SK-N-SH (cell line): ENCODE data around the gene SIGLEC12. TPM values are rescaled to one million over a fixed set of nuclear protein-coding genes. Genes with fewer than 3 reads are reported as not detected.

ENCODE experiments used
- CTCF ChIA-PET: fragments of 300-600, 350-600 bp; formaldehyde crosslinking; extraction: SDS; loops from one replicate; lab custom pipeline; 2021; lab: Yijun Ruan, JAX
- POLR2A ChIA-PET: fragments of 350-600 bp; sonication (Branson Sonifier 250); formaldehyde crosslinking; extraction: SDS; loops from one replicate; lab custom pipeline; 2020; ENCODE audit warnings: antibody characterized with exemption, inconsistent platforms; lab: Yijun Ruan, JAX
- DNase-seq: peaks from one replicate; pipeline ENCODE4 v3.0.0; 2012
- H2AFZ ChIP-seq: fragments of 200-600 bp; sonication (generic); 2 replicates; pipeline ENCODE4 v1.8.1; 2016; ENCODE audit warnings: antibody characterized with exemption, mild to moderate bottlenecking, low read depth
- H3F3A ChIP-seq: fragments of 200-600 bp; sonication (generic); replicated peaks from 2 replicates; pipeline ENCODE3; 2016; ENCODE audit warnings: antibody characterized with exemption, mild to moderate bottlenecking; ENCODE audit not compliant: insufficient read depth
- H3K27ac ChIP-seq, 2 experiments: fragments of 200-500 bp in 1 of 2; fragments of 200-600 bp in 1 of 2; sonication (Bioruptor generic) in 1 of 2; sonication (generic), shearing (Covaris generic) in 1 of 2; 2 replicates each; pipeline versions ENCODE4 v1.5.1 to v1.6.1; 2014 to 2016; ENCODE audit warnings: low read depth in 2 of 2, inconsistent platforms in 1 of 2, low read length in 1 of 2, mild to moderate bottlenecking in 1 of 2, mixed read lengths in 1 of 2
- H3K27me3 ChIP-seq: fragments of 200-600 bp; sonication (generic), shearing (Covaris generic); 2 replicates; pipeline ENCODE4 v1.6.1; 2016; ENCODE audit warnings: mixed run types; ENCODE audit not compliant: insufficient read depth
- H3K36me3 ChIP-seq, 2 experiments: fragments of 200-500 bp in 1 of 2; fragments of 200-600 bp in 1 of 2; sonication (Bioruptor generic) in 1 of 2; sonication (generic) in 1 of 2; replicated peaks in 1 of 2; 2 replicates each; pipeline versions ENCODE3 to v1.5.1; 2014 to 2016; ENCODE audit warnings: low read length in 1 of 2, mild to moderate bottlenecking in 1 of 2; ENCODE audit not compliant: insufficient read depth in 2 of 2, control insufficient read depth in 1 of 2
- H3K4me1 ChIP-seq, 2 experiments: fragments of 200-500 bp in 1 of 2; fragments of 200-600 bp in 1 of 2; sonication (Bioruptor generic) in 1 of 2; sonication (generic), shearing (Covaris generic) in 1 of 2; 2 replicates each; pipeline versions ENCODE4 v1.5.1 to v1.6.1; 2014 to 2016; ENCODE audit warnings: low read depth in 1 of 2, low read length in 1 of 2, mixed run types in 1 of 2; ENCODE audit not compliant: insufficient read depth in 2 of 2, control insufficient read depth in 1 of 2
- H3K4me2 ChIP-seq: fragments of 200-600 bp; sonication (generic), shearing (Covaris generic); 2 replicates; pipeline ENCODE4 v1.6.1; 2017; ENCODE audit warnings: mixed run types
- H3K4me3 ChIP-seq, 2 experiments: fragments of 200-500 bp in 1 of 2; fragments of 200-600 bp in 1 of 2; sonication (Bioruptor generic) in 1 of 2; sonication (generic), shearing (Covaris generic) in 1 of 2; 2 replicates each; pipeline versions ENCODE4 v1.5.1 to v1.8.1; 2014 to 2016; ENCODE audit warnings: low read depth in 2 of 2, inconsistent platforms in 1 of 2, low read length in 1 of 2, mild to moderate bottlenecking in 1 of 2, mixed read lengths in 1 of 2, moderate library complexity in 1 of 2
- H3K79me2 ChIP-seq: fragments of 200-600 bp; sonication (generic); 2 replicates; pipeline ENCODE4 v1.8.1; 2017; ENCODE audit warnings: mild to moderate bottlenecking; ENCODE audit not compliant: insufficient read depth
- H3K9ac ChIP-seq: fragments of 200-600 bp; sonication (generic); 2 replicates; pipeline ENCODE4 v1.6.1; 2017; ENCODE audit warnings: mixed run types
- H3K9me2 ChIP-seq: fragments of 200-600 bp; sonication (generic); 2 replicates; pipeline ENCODE4 v1.6.1; 2017; ENCODE audit warnings: mixed run types
- H3K9me3 ChIP-seq: fragments of 200-600 bp; sonication (generic); 2 replicates; pipeline ENCODE4 v1.6.1; 2017; ENCODE audit warnings: mixed run types, mild to moderate bottlenecking, moderate library complexity
- H4K20me1 ChIP-seq: fragments of 200-600 bp; sonication (generic); 2 replicates; pipeline ENCODE4 v1.6.1; 2017; ENCODE audit warnings: mild to moderate bottlenecking, mixed run types; ENCODE audit not compliant: insufficient read depth
- CTCF ChIP-seq: fragments of 200-600 bp; sonication (generic); IDR thresholded peaks from 2 replicates; pipeline ENCODE4 v1.6.1; 2017; ENCODE audit warnings: antibody characterized with exemption, mild to moderate bottlenecking, moderate library complexity
- ELF1 ChIP-seq: IDR thresholded peaks from 2 replicates; pipeline ENCODE4 v1.4.0; 2012
- EZH2phosphoT487 ChIP-seq: fragments of 200-600 bp; sonication (generic); IDR thresholded peaks from 2 replicates; pipeline ENCODE4 v1.6.1; 2017; ENCODE audit warnings: low read depth, mixed run types, mild to moderate bottlenecking, antibody characterized with exemption, moderate library complexity, borderline replicate concordance
- FOXJ3 ChIP-seq: sonication (generic); formaldehyde crosslinking; IDR thresholded peaks from 2 replicates; pipeline ENCODE4 v1.5.1; 2020; ENCODE audit warnings: mild to moderate bottlenecking, missing genetic modification reagents
- FOXM1 ChIP-seq: IDR thresholded peaks from 2 replicates; pipeline ENCODE4 v1.4.0; 2012; ENCODE audit warnings: low read depth, mild to moderate bottlenecking
- GABPA ChIP-seq: IDR thresholded peaks from 2 replicates; pipeline ENCODE4 v1.4.0; 2012; ENCODE audit warnings: low read depth, mild to moderate bottlenecking
- IRF3 ChIP-seq: fragments of 150-350 bp; IDR thresholded peaks from 2 replicates; pipeline ENCODE4 v1.6.1; 2016; ENCODE audit warnings: mild to moderate bottlenecking, low read depth, low read length
- MEF2A ChIP-seq: IDR thresholded peaks from 2 replicates; pipeline ENCODE4 v1.4.0; 2012; ENCODE audit warnings: low read depth, borderline replicate concordance
- MXI1 ChIP-seq: IDR thresholded peaks from 2 replicates; pipeline ENCODE4 v1.6.1; 2012; ENCODE audit warnings: mild to moderate bottlenecking, low read depth, low read length, improper control_type of control experiment
- NFIC ChIP-seq: IDR thresholded peaks from 2 replicates; pipeline ENCODE4 v1.4.0; 2012; ENCODE audit warnings: borderline replicate concordance
- NRF1 ChIP-seq: IDR thresholded peaks from 2 replicates; pipeline ENCODE4 v1.6.1; 2012; ENCODE audit warnings: low read depth, mild to moderate bottlenecking, low read length
- REST ChIP-seq: IDR thresholded peaks from 2 replicates; pipeline ENCODE4 v1.6.1; 2012; ENCODE audit warnings: mild to moderate bottlenecking, low read depth, low read length, moderate library complexity
- RXRA ChIP-seq: IDR thresholded peaks from 2 replicates; pipeline ENCODE4 v1.4.0; 2012; ENCODE audit warnings: low read depth, mild to moderate bottlenecking, borderline replicate concordance
- SIN3A ChIP-seq: IDR thresholded peaks from 2 replicates; pipeline ENCODE4 v1.6.1; 2012; ENCODE audit warnings: low read depth, mild to moderate bottlenecking, low read length, moderate library complexity, borderline replicate concordance
- SMC3 ChIP-seq: IDR thresholded peaks from 2 replicates; pipeline ENCODE4 v1.6.1; 2012; ENCODE audit warnings: low read depth, low read length, improper control_type of control experiment
- TCF12 ChIP-seq: IDR thresholded peaks from 2 replicates; pipeline ENCODE4 v1.4.0; 2012
- TEAD4 ChIP-seq: IDR thresholded peaks from 2 replicates; pipeline ENCODE4 v1.4.0; 2012; ENCODE audit warnings: mild to moderate bottlenecking, borderline replicate concordance; ENCODE audit not compliant: insufficient read depth
- YY1 ChIP-seq: IDR thresholded peaks from 2 replicates; pipeline ENCODE4 v1.4.0; 2012; ENCODE audit warnings: low read depth, mild to moderate bottlenecking
- ZBTB33 ChIP-seq: IDR thresholded peaks from 2 replicates; pipeline ENCODE4 v1.4.0; 2012; ENCODE audit warnings: low read depth, borderline replicate concordance
- WGBS: methylation state at CpG from one replicate; pipeline ENCODE4 v1.1.6; 2017; ENCODE audit warnings: low lambda C conversion rate; 5-methylcytosine and 5-hydroxymethylcytosine counted together
- polyA plus RNA-seq, 3 experiments: library from polyadenylated mRNA; depleted of rRNA; stranded (reverse); fragments of >200 nt; gene quantifications; 2 replicates each; pipeline ENCODE4 v1.2.3, GENCODE V29; 2012

SIGLEC12 gene
- polyA plus RNA-seq, 1 of the 3 experiments (the other 2 are of a cell fraction), result not detected

GRCh38 chr19:51548213-51548651, 46.6 kb upstream of the SIGLEC12 start (continued):
- TF ChIP-seq REST (no peak), FOXM1 (no peak), EZH2phosphoT487 (no peak), TCF12 (no peak), YY1 (no peak), RXRA (no peak), SIN3A (no peak), MEF2A (no peak), NRF1 (no peak), IRF3 (no peak), ELF1 (no peak)

GRCh38 chr19:51547397-51548212, 46.0 kb upstream of the SIGLEC12 start:
- WGBS, result 0% methylated on average over 7 of the region's 7 CpGs
- H3K4me2 ChIP-seq, result no peak overlapping the region
- no peak for DNase-seq
- TF ChIP-seq CTCF (no peak), MXI1 (no peak), ZBTB33 (no peak), SMC3 (no peak), FOXJ3 (no peak), GABPA (no peak), TEAD4 (no peak), RXRA (no peak), NFIC (no peak), MEF2A (no peak)

More at GRCh38 chr19:51547397-51548212, 46.0 kb upstream of the SIGLEC12 start:
- H3K79me2 ChIP-seq, result no peaks in the 10 kb centered on the region
- H3K9ac ChIP-seq, result no peak overlapping the region
- H3K4me1 ChIP-seq, result no peaks in the 10 kb centered on the region
- ChIA-PET CTCF (interaction anchor here (0.6 to 1.9 kb wide), 4 partner anchors 32 to 256 kb away, joined by 3 to 6 read pairs (median 3); no protein-coding TSS in a partner anchor), POLR2A (no interaction called here)
- peaks cover 33% of the 10 kb centered on the region; the same call in 1 of the 2 replicates for H3K27me3 ChIP-seq
- H2AFZ ChIP-seq, result no peak overlapping the region
- H3K4me3 ChIP-seq, result no peak overlapping the region
- no peaks in the 10 kb centered on the region for H3F3A ChIP-seq
- no peaks in the 10 kb centered on the region for H4K20me1 ChIP-seq
- no peak overlapping the region for H3K27ac ChIP-seq
- no peaks in the 10 kb centered on the region for H3K36me3 ChIP-seq
- H3K9me3 ChIP-seq, result no peaks in the 10 kb centered on the region
- H3K9me2 ChIP-seq, result no peaks in the 10 kb centered on the region
